HAP-1 (cell line): ENCODE measurements around the gene SPANXN3.
"Not testable (repeated sequence)": the region's sequence is repeated elsewhere in the genome, so short reads cannot be mapped to it uniquely, and the experiment has no call there.

ENCODE experiments used
- DNase-seq, 2 experiments: peaks; one replicate each; pipeline ENCODE4 v3.0.0-alpha.2; 2016 to 2020; ENCODE audit warnings: low spot score in 2 of 2
- H3K27me3 ChIP-seq: fragments of 250-450 bp; sonication (Bioruptor Pico); 2 replicates; pipeline ENCODE4 v1.5.1; 2020; ENCODE audit warnings: low read depth, mild to moderate bottlenecking, moderate library complexity
- H3K36me3 ChIP-seq: fragments of 250-450 bp; sonication (Bioruptor Pico); replicated peaks from 2 replicates; pipeline ENCODE4 v1.5.1; 2020; ENCODE audit warnings: mild to moderate bottlenecking
- H3K4me1 ChIP-seq: fragments of 250-450 bp; sonication (Bioruptor Pico); 2 replicates; pipeline ENCODE4 v1.5.1; 2020; ENCODE audit warnings: mild to moderate bottlenecking
- H3K4me3 ChIP-seq: fragments of 250-450 bp; sonication (Bioruptor Pico); 2 replicates; pipeline ENCODE4 v1.5.1; 2020; ENCODE audit warnings: mild to moderate bottlenecking, moderate library complexity
- H3K9me3 ChIP-seq: fragments of 250-450 bp; sonication (Bioruptor Pico); 2 replicates; pipeline ENCODE4 v1.5.1; 2020; ENCODE audit warnings: mild to moderate bottlenecking, moderate library complexity
- in situ Hi-C: fragments of 300-500 bp; cut with MboI; formaldehyde crosslinking; loops from 3 replicates; pipeline ENCODE4 v1.14.3; 2020; ENCODE audit warnings: low sequenced_read_pairs, inconsistent platforms, mixed read lengths

The SPANXN3 gene, protein sequence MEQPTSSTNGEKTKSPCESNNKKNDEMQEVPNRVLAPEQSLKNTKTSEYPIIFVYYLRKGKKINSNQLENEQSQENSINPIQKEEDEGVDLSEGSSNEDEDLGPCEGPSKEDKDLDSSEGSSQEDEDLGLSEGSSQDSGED

DNA sequence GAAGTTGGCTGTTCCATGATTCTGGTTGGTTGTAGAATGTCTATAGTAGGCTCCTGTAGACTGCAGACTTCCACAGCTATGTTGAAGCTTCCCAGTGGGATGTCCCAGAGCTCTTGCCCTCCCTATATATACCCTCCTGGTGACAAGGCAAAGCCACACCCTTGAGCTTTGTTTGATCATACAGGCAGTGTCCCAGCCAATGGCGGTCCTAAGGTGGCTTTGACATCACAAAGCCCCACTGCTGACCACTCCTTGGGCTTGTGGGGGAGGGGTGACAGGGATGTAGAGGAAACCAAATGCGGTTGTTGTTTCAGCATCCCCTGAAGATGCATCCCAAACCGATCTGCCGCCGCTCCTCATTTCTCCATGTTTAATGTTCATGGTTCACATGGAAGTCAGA is at the start of gene SPANXN3:
TSS of gene SPANXN3 (minus strand) at position 101 of the 400 bp plus-strand sequence. CDS start at position 17, 84 bp downstream.
- H3K27me3 ChIP-seq, H3K4me3 ChIP-seq, DNase-seq, in situ Hi-C loops, H3K36me3 ChIP-seq, H3K9me3 ChIP-seq, H3K4me1 ChIP-seq: not testable (repeated sequence)

DNA sequence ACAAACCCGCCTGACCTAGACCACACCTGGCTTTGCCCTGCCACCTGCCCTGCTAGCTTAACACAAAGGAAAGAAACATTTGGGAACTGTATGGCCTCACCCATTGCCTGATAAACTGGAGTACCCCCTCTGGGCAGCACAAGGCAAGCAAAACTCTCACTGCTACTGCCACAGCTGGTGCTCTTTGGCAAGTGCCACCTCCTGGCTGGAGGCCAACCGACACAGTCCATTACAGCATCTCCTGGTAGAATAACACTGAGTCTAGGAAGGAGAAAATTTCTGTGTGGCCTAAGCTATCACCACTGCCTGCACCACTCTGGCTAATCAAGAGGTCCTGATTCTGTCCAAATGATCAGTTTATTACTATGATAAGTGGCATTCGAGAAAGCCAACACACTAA is 18.9 kb upstream of the SPANXN3 start:
- Histone ChIP-seq H3K27me3 (no peaks in the 10 kb centered on the region), H3K9me3 (no peaks in the 10 kb centered on the region), H3K4me3 (no peak overlapping the region), H3K36me3 (no peaks in the 10 kb centered on the region), H3K4me1 (no peaks in the 10 kb centered on the region)
- in situ Hi-C loops: no loop called here
- DNase-seq: no peak

DNA sequence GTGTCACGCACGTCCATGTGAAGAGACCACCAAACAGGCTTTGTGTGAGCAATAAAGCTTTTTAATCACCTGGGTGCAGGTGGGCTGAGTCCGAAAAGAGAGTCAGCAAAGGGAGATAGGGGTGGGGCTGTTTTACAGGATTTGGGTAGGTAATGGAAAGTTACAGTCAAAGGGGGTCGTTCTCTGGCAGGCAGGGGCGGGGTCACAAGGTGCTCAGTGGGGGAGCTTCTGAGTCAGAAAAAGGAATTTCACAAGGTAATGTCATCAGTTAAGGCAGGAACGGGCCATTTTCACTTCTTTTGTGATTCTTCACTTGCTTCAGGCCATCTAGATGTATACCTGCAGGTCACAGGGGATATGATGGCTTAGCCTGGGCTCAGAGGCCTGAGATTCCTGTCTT is 15.1 kb downstream of the SPANXN3 start:
- not testable (repeated sequence) for H3K36me3 ChIP-seq, DNase-seq, H3K4me3 ChIP-seq

DNA sequence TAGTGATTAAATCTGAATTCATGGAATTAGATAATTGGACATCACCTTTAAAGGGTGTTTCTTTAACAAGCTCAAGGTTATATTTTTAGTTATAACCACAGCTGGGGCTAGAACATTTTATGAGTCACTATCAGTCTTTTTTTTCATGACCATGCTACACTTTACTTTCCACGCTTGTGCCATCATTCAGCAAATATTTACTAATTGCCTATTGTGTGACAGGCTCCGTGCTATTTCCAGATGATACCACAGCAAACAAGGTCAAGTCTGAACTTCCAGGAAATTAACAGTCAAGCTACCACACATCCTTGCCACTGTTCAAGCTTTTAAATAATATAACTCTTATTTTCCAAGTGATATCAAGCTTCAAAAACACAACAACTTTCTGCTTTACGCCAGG is 16.5 kb downstream of the SPANXN3 start:
- Histone ChIP-seq H3K4me3 (no peak overlapping the region), H3K9me3 (no peaks in the 10 kb centered on the region), H3K36me3 (no peaks in the 10 kb centered on the region), H3K4me1 (no peaks in the 10 kb centered on the region), H3K27me3 (no peaks in the 10 kb centered on the region)
- DNase-seq: no peak
- in situ Hi-C loops: no loop called here

More for the DNA sequence above, 15.1 kb downstream of the SPANXN3 start:
- H3K27me3 ChIP-seq, H3K4me1 ChIP-seq, in situ Hi-C loops, H3K9me3 ChIP-seq: not testable (repeated sequence)

DNA sequence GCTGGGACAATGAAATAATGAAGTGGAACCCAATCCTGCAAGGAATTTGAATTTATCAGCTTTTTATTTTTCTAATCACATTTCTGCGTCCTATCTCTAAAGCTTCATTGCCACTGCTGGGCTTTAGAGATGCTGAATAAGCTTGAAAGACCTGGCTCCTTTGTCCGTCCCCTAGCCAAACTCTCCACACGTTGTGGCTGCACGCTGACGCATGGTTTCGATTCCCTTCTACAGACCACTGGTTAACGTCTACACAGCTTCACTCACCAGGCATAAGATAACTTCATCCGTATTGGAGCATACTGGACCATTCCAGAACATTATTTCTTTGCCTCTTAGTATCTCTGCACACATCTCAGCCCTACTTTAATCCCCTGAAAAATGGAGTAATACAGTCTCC is 31.2 kb downstream of the SPANXN3 start:
- H3K27me3 ChIP-seq: no peaks in the 10 kb centered on the region
- H3K36me3 ChIP-seq: no peaks in the 10 kb centered on the region
- H3K4me3 ChIP-seq: no peak overlapping the region
- in situ Hi-C loops: no loop called here
- H3K4me1 ChIP-seq: no peaks in the 10 kb centered on the region
- DNase-seq: no peak
- H3K9me3 ChIP-seq: no peaks in the 10 kb centered on the region

DNA sequence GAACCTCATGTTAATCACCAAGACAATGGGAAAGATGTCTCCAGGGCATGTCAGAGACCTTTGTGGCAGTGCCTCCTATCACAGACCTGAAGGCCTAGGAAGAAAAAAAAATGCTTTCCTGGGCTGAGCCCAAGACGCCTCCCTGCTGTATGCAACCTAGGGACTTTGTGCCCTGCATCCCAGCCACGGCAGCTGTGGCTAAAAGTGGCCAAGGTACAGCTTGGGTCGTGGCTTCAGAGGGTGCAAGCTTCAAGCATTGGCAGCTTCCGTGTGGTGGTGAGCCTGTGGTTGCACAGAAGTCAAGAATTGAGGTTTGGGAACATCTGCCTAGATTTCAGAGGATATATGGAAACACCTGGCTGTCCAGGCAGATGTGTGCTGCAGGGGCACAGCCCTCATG is 40.5 kb downstream of the SPANXN3 start:
- no peaks in the 10 kb centered on the region for H3K4me1 ChIP-seq
- DNase-seq: no peak
- H3K36me3 ChIP-seq: no peaks in the 10 kb centered on the region
- H3K9me3 ChIP-seq: no peaks in the 10 kb centered on the region
- no peaks in the 10 kb centered on the region for H3K27me3 ChIP-seq
- H3K4me3 ChIP-seq: no peak overlapping the region
- in situ Hi-C loops: no loop called here

DNA sequence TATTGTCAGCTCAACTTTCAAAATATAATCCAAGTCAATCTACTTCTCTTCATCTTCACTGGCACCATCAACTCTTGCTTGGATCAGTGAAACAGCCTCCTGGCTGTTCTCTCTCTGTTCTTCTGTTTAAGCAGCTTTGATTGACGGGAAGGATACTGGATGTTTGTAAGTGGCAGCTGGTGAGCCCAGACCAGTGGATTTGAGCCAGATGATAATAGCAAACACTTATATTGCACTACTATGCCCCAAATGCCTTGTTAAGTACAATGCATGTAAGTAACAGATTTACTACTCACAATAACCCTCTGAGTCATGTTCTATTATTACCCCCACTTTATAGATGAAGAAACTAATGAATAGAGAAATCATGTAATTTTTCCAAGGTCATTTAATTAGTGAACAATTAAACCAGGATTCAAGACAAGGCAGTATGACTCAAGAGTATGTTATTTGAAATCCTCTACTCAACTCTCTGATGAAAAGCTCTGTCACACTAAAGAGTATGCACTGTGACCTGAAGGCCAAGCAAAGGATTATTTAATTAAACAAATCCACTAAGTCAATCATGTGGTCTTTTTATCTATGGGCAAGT is 44.8 kb downstream of the SPANXN3 start:
- Histone ChIP-seq H3K27me3 (no peaks in the 10 kb centered on the region), H3K4me1 (no peaks in the 10 kb centered on the region), H3K4me3 (no peak overlapping the region), H3K9me3 (no peaks in the 10 kb centered on the region), H3K36me3 (no peaks in the 10 kb centered on the region)
- no peak for DNase-seq
- in situ Hi-C loops: no loop called here

DNA sequence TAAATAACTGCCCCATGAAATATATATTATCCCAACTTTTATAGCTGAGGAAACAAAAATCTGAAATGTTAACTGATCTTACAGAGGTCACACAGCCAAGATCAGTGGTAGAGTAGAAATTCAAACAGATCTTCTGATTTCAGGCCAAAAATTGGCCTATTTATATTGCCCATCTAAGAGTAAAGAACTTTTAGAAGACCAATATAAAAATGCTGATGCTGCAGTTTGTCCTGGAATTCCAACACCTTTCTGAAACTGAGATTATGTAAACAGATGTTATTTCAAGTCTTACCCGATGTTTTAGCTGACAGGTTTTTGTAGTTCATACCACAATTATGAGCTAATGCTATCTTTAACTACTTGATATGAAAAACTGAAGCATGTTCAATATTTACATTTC is 51.1 kb downstream of the SPANXN3 start:
- H3K4me1 ChIP-seq: no peaks in the 10 kb centered on the region
- no peak overlapping the region for H3K4me3 ChIP-seq
- in situ Hi-C loops: no loop called here
- H3K9me3 ChIP-seq: no peaks in the 10 kb centered on the region
- no peaks in the 10 kb centered on the region for H3K27me3 ChIP-seq
- DNase-seq: no peak
- H3K36me3 ChIP-seq: no peaks in the 10 kb centered on the region

DNA sequence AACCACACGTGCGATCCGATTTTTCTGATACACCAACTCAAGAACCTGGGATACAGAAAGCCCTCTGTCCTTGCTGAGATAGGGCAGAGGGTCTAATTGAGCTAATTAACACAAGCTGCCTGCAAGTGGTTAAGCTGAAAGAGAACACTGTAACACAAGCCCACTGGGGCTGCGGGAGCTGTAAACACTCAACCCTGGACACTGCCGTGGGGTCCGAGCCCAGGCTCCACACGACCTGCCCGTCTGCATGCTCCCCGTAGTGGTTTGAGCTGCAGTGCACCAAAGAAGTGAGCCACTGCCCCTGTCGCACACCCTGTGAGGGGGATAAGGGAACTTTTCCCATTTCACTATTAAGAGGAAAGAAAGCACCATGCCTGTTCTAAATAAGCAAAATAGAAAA is 54.6 kb downstream of the SPANXN3 start:
- in situ Hi-C loops: no loop called here
- Histone ChIP-seq H3K4me3 (no peak overlapping the region), H3K27me3 (no peaks in the 10 kb centered on the region), H3K9me3 (no peaks in the 10 kb centered on the region), H3K4me1 (no peaks in the 10 kb centered on the region), H3K36me3 (no peaks in the 10 kb centered on the region)
- DNase-seq: no peak

DNA sequence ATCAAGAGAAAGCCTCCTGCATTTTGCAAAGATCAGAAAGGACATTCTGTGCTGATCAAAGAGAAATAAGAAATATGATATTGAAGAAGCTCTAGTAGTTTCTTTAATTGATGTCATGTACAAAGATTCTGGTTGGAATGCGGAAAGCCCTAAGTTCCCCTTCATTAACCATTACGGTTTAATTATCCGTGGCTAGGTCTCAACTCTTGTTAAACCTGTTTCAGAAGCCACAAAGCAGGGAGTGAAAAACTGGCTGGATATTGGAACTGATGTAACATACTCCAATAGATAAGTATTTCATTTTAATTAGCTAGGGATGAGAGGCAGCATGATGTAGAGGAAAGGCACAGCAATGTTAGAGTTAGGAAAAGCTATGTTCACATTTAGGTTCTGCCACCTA is 55.7 kb downstream of the SPANXN3 start:
- Histone ChIP-seq H3K4me3 (no peak overlapping the region), H3K9me3 (no peaks in the 10 kb centered on the region), H3K36me3 (no peaks in the 10 kb centered on the region), H3K4me1 (no peaks in the 10 kb centered on the region), H3K27me3 (no peaks in the 10 kb centered on the region)
- DNase-seq: no peak
- in situ Hi-C loops: no loop called here
